ENCODE measurements around the gene MYO18A.

MYO18A gene

DNA sequence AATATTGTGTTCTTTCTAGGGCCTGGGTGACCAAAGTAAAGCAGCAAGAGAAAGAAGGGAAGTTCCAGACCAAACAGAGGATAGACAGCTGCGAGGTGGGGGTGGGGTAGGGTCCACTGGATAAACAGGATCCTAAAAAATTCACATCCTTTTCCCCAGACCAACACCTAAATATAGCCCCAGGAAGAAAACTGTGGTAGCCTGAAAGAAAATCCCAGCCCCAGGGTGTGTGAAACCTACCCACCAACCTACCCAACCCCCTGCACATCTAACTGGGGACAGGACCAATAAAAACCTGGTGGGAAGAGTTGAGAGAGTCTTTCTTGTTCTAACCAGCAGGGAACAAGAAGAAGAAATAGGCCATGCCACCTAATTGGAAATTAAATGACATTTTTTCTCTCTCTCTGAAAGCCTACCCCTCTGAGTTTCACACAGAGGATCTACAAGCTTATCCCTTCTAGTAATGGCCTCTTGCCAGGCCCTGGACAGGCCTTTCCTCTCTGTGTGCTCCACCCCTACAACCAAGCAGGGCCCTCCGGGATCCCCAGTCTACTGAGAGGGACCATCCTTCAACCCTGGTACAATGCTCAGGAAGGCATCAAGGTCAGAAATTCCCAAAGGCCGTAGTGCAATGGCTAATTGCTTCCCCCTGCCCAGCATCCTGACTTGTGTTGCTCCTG lies 12.0 kb downstream of the MYO18A start:
- Histone ChIP-seq H3K4me1 (ENCODE audit: control insufficient read depth in 2 of 2, insufficient read depth in 2 of 2, low read length in 2 of 2) (no peaks in the 10 kb centered on the region), H3K36me3 (ENCODE audit: control insufficient read depth in 2 of 2, insufficient read depth in 2 of 2, low read length in 2 of 2) (peaks cover 24 to 36% of the 10 kb centered on the region in 2 donors), H3K9me3 (ENCODE audit: control insufficient read depth in 2 of 2, low read length in 2 of 2) (no peaks in the 10 kb centered on the region), H3K9ac (ENCODE audit: low read depth in 1 of 2, low read length in 2 of 2) (no peak overlapping the region), H3K27me3 (ENCODE audit: control insufficient read depth in 2 of 2, insufficient read depth in 2 of 2, low read length in 2 of 2) (no peaks in the 10 kb centered on the region), H3K27ac (ENCODE audit: low read depth in 2 of 2, low read length in 2 of 2) (no peak overlapping the region), H3K4me3 (ENCODE audit: low read length in 2 of 2) (no peak overlapping the region)

DNA sequence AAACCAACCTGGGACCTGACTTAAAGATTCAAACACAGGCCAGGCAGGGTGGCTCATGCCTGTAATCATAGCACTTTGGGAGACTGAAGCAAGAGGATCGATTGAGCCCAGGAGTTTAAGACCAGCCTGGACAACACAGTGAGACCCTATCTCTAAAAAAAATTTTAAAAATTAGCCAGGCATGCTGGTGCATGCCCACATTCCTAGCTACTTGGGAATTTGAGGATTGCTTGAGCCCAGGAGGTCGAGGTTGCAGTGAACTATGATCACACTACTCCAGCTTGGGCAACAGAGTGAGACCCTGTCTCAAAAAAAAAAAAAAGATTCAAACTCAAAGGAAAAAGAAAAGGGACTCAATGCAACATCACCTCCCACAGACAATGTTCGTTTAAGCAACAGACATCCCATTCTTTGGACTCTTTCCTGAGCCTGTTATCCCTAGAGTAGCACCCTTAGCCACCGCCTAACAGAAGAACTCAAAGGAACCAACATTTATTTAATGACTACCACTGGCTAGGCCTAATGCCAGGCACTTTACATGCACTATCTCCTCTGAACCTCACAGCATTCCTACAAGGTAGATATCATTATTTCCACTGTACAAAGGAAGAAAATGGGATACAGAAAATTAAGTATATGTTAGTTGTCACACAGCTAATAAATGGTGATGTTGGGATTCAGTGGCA lies 12.7 kb downstream of the MYO18A start:
- H3K9ac ChIP-seq (ENCODE audit: low read depth in 1 of 2, low read length in 2 of 2) = no peak overlapping the region
- H3K36me3 ChIP-seq (ENCODE audit: control insufficient read depth in 2 of 2, insufficient read depth in 2 of 2, low read length in 2 of 2) = peaks cover 26 to 40% of the 10 kb centered on the region in 2 donors
- no peaks in the 10 kb centered on the region for H3K4me1 ChIP-seq (ENCODE audit: control insufficient read depth in 2 of 2, insufficient read depth in 2 of 2, low read length in 2 of 2)
- H3K27me3 ChIP-seq (ENCODE audit: control insufficient read depth in 2 of 2, insufficient read depth in 2 of 2, low read length in 2 of 2) = no peaks in the 10 kb centered on the region
- no peak overlapping the region for H3K27ac ChIP-seq (ENCODE audit: low read depth in 2 of 2, low read length in 2 of 2)
- H3K4me3 ChIP-seq (ENCODE audit: low read length in 2 of 2) = no peak overlapping the region
- no peaks in the 10 kb centered on the region for H3K9me3 ChIP-seq (ENCODE audit: control insufficient read depth in 2 of 2, low read length in 2 of 2)

DNA sequence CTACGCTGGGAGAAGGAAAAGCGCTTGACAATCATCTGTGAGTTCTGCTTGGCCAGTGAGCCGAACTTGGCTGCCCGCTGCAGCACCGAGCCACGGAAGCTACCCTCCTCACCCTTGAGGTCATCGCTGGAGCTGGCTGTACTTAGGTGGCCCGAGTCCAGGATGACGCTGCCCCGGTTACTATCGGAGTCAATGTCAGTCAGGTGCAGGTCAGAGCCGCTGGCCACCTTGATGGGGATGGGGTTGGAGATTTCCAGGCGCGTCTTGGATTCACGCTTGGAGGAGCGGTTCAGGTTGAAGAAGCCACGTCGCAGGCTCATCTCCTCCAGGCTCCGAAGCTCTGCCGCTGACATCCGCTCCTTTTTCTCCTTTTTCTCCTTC lies 13.7 kb downstream of the MYO18A start:
- no peaks in the 10 kb centered on the region for H3K4me1 ChIP-seq (ENCODE audit: control insufficient read depth in 2 of 2, insufficient read depth in 2 of 2, low read length in 2 of 2)
- no peak overlapping the region for H3K9ac ChIP-seq (ENCODE audit: low read depth in 1 of 2, low read length in 2 of 2)
- peaks cover 26 to 40% of the 10 kb centered on the region in 2 donors for H3K36me3 ChIP-seq (ENCODE audit: control insufficient read depth in 2 of 2, insufficient read depth in 2 of 2, low read length in 2 of 2)
- no peak overlapping the region for H3K27ac ChIP-seq (ENCODE audit: low read depth in 2 of 2, low read length in 2 of 2)
- H3K9me3 ChIP-seq (ENCODE audit: control insufficient read depth in 2 of 2, low read length in 2 of 2) = no peaks in the 10 kb centered on the region
- H3K27me3 ChIP-seq (ENCODE audit: control insufficient read depth in 2 of 2, insufficient read depth in 2 of 2, low read length in 2 of 2) = no peaks in the 10 kb centered on the region
- H3K4me3 ChIP-seq (ENCODE audit: low read length in 2 of 2) = no peak overlapping the region

DNA sequence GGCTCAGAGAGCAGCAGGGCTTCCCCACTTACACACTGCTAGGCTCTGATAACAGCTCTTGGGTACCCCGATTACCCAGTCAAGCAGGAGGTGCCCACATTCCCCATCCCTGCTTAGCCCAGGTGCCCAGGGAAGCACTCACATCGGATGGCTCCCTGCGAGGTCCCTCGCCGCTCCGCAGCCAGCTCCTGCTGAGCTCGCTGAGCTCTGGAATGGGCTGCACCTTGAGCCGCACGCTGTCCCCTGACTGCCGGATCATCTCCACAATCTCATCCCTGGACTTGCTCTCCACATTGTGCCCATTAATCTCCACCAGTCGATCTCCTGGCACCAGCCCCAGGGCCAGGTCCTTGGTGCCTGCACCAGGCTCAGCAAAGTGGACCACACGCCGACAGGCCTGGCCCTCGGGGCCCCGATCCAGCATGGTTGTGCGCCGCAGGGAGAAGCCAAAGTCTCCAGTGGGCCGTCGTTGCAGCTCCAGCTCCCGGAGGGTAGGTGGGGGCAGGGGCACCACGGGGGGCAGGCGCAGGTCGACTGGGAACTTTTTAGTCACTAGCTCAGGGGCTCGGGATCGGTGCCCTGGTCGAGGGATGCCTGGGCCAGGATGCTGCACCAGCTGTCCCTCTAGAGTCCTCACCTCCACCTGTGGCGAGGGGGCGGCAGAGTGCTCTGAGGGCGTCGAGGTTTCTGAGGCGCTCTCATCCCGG lies 14.2 kb downstream of the MYO18A start:
- Histone ChIP-seq H3K4me3 (ENCODE audit: low read length in 2 of 2) (no peak overlapping the region), H3K27me3 (ENCODE audit: control insufficient read depth in 2 of 2, insufficient read depth in 2 of 2, low read length in 2 of 2) (no peaks in the 10 kb centered on the region), H3K4me1 (ENCODE audit: control insufficient read depth in 2 of 2, insufficient read depth in 2 of 2, low read length in 2 of 2) (no peaks in the 10 kb centered on the region), H3K9me3 (ENCODE audit: control insufficient read depth in 2 of 2, low read length in 2 of 2) (no peaks in the 10 kb centered on the region), H3K36me3 (ENCODE audit: control insufficient read depth in 2 of 2, insufficient read depth in 2 of 2, low read length in 2 of 2) (peaks cover 26 to 40% of the 10 kb centered on the region in 2 donors), H3K9ac (ENCODE audit: low read depth in 1 of 2, low read length in 2 of 2) (no peak overlapping the region), H3K27ac (ENCODE audit: low read depth in 2 of 2, low read length in 2 of 2) (no peak overlapping the region)

DNA sequence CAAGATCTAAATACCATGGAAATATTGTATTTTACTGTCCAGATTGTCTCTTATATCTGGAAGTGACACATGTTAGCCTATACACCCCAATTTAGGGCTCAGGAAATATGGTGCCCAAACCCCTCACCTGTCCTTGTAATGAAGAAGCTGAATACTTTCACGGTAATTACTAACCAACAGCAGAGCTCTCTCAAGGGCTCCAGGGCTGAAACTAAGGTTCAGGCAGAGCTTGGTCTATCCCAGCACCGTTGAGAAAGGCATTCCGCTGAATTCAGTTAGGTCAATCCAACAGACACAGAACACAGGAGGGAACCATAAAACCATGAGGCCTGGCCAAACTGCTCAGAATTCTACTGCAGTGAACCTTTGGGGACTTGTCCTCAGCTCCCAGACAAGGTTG lies 14.9 kb downstream of the MYO18A start:
- Histone ChIP-seq H3K9ac (ENCODE audit: low read depth in 1 of 2, low read length in 2 of 2) (no peak overlapping the region), H3K4me1 (ENCODE audit: control insufficient read depth in 2 of 2, insufficient read depth in 2 of 2, low read length in 2 of 2) (peaks cover 4% of the 10 kb centered on the region in 2 donors), H3K27me3 (ENCODE audit: control insufficient read depth in 2 of 2, insufficient read depth in 2 of 2, low read length in 2 of 2) (no peaks in the 10 kb centered on the region), H3K4me3 (ENCODE audit: low read length in 2 of 2) (no peak overlapping the region), H3K9me3 (ENCODE audit: control insufficient read depth in 2 of 2, low read length in 2 of 2) (no peaks in the 10 kb centered on the region), H3K27ac (ENCODE audit: low read depth in 2 of 2, low read length in 2 of 2) (no peak overlapping the region), H3K36me3 (ENCODE audit: control insufficient read depth in 2 of 2, insufficient read depth in 2 of 2, low read length in 2 of 2) (peaks cover 26 to 38% of the 10 kb centered on the region in 2 donors)

DNA sequence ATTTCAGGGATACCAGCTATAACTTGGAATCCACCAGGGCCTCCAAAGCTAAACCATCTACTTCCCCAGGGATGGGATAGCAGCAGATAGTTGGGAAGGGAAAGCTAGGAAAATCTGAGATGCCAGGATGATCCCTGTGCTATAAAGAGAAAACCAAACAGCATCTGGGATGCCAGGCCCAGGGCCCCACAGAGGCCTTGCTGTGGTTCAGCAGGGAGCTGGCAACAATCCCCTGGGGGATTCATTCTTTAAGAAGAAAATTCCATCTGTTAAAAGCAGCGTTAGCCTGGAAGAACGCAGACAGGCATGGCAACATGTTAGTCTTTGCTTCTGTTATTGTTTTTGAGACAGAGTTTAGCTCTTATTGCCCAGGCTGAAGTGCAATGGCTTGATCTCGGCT lies 16.6 kb downstream of the MYO18A start:
- no peak overlapping the region for H3K9ac ChIP-seq (ENCODE audit: low read depth in 1 of 2, low read length in 2 of 2)

DNA sequence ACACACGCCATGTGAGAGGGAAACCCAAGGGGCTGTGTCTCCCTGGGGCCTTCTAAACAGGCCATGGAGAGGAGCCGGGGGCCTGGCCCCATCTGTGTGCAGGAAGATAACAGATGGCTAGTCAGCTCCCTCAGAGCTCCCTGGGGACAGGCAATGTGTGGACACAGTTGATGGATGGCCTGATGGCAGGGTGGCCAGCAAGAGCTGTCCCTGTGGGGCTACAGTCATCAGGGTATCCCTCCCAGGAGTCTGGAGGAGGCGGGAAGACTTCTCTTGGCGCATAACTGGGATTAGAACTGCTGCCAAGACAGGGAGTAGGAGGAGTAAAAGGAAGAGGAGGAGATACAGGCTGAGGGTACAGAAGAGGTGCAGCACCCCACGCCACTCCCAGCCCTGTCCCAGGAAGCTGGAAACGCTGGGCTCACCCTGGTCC lies 17.3 kb downstream of the MYO18A start:
- Histone ChIP-seq H3K27ac (ENCODE audit: low read depth in 2 of 2, low read length in 2 of 2) (no peak overlapping the region), H3K9ac (ENCODE audit: low read depth in 1 of 2, low read length in 2 of 2) (no peak overlapping the region), H3K27me3 (ENCODE audit: control insufficient read depth in 2 of 2, insufficient read depth in 2 of 2, low read length in 2 of 2) (no peaks in the 10 kb centered on the region), H3K9me3 (ENCODE audit: control insufficient read depth in 2 of 2, low read length in 2 of 2) (no peaks in the 10 kb centered on the region), H3K4me3 (ENCODE audit: low read length in 2 of 2) (no peak overlapping the region), H3K4me1 (ENCODE audit: control insufficient read depth in 2 of 2, insufficient read depth in 2 of 2, low read length in 2 of 2) (peaks cover 16 to 17% of the 10 kb centered on the region in 2 donors), H3K36me3 (ENCODE audit: control insufficient read depth in 2 of 2, insufficient read depth in 2 of 2, low read length in 2 of 2) (peaks cover 26 to 33% of the 10 kb centered on the region in 2 donors)

More for the DNA sequence above, 16.6 kb downstream of the MYO18A start:
- Histone ChIP-seq H3K27ac (ENCODE audit: low read depth in 2 of 2, low read length in 2 of 2) (no peak overlapping the region), H3K27me3 (ENCODE audit: control insufficient read depth in 2 of 2, insufficient read depth in 2 of 2, low read length in 2 of 2) (no peaks in the 10 kb centered on the region), H3K4me3 (ENCODE audit: low read length in 2 of 2) (no peak overlapping the region), H3K4me1 (ENCODE audit: control insufficient read depth in 2 of 2, insufficient read depth in 2 of 2, low read length in 2 of 2) (peaks cover 16 to 17% of the 10 kb centered on the region in 2 donors), H3K9me3 (ENCODE audit: control insufficient read depth in 2 of 2, low read length in 2 of 2) (no peaks in the 10 kb centered on the region), H3K36me3 (ENCODE audit: control insufficient read depth in 2 of 2, insufficient read depth in 2 of 2, low read length in 2 of 2) (peaks cover 26 to 33% of the 10 kb centered on the region in 2 donors)

DNA sequence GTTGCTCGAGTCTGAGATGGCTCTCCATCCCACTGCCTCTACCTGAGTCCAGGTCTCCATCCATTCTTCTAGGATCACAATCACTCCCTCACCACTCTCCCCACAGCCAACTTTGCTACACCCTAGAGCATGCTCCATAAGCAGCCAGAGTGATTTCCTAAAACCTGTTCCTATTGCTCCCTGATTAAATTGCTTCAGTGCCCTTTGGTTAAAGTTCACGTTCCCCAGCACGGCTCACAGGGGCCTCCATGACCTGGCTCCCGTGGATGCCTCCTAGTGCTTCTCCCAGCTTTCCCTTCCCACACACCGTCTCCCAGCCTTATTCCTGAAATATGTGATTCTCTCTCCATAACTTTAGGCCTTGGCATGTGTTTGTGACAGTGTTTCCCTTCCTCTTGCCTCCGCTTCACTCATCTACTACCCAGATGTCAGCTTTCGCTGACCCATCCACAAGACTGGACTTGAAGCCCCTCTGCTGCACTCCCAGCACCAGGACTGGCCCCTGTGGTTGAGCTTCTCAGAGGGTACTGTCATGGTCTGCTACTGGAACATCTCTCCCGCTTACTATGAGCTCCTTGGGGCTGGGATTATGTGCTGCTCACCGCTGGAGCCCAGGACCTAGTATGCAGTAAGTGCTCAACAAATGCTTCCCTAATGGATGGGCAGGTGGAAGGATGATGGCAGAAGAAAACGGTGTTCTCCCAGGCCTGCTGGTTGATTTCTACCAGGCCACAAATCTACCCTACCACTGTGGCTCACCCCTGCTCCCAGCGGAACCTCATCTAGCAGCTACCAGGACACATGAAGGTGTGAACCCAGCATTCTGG lies 17.9 kb downstream of the MYO18A start:
- peaks cover 16 to 17% of the 10 kb centered on the region in 2 donors for H3K4me1 ChIP-seq (ENCODE audit: control insufficient read depth in 2 of 2, insufficient read depth in 2 of 2, low read length in 2 of 2)
- H3K9ac ChIP-seq (ENCODE audit: low read depth in 1 of 2, low read length in 2 of 2) = no peak overlapping the region
- H3K27ac ChIP-seq (ENCODE audit: low read depth in 2 of 2, low read length in 2 of 2) = no peak overlapping the region

DNA sequence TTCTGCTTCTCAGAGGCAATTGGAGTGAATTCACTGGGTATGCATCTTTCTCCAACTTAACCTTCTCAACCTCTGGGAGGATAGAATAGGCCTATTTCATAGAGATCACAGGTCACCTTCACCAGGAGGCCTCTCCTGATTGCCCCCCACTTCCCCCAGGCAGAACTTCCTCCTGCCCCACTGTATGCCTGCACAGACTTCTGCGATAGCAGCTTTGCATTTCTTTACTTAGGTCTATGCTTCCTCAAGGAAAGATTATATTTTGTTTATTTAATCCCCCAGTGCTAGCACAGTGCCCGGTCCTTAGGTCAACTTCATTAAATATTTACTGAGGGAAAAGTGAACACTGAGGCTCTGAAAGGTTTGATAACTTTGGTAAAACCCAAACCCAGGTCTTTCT lies 19.9 kb downstream of the MYO18A start:
- H3K36me3 ChIP-seq (ENCODE audit: control insufficient read depth in 2 of 2, insufficient read depth in 2 of 2, low read length in 2 of 2) = peaks cover 12 to 20% of the 10 kb centered on the region in 2 donors
- H3K4me3 ChIP-seq (ENCODE audit: low read length in 2 of 2) = no peak overlapping the region
- no peaks in the 10 kb centered on the region for H3K9me3 ChIP-seq (ENCODE audit: control insufficient read depth in 2 of 2, low read length in 2 of 2)
- H3K9ac ChIP-seq (ENCODE audit: low read depth in 1 of 2, low read length in 2 of 2) = no peak overlapping the region
- H3K4me1 ChIP-seq (ENCODE audit: control insufficient read depth in 2 of 2, insufficient read depth in 2 of 2, low read length in 2 of 2) = peaks cover 27 to 36% of the 10 kb centered on the region in 2 donors
- peak overlapping the region in 1 of 2 donors; percentile 0 for H3K27ac ChIP-seq (ENCODE audit: low read depth in 2 of 2, low read length in 2 of 2)
- H3K27me3 ChIP-seq (ENCODE audit: control insufficient read depth in 2 of 2, insufficient read depth in 2 of 2, low read length in 2 of 2) = no peaks in the 10 kb centered on the region

More for the DNA sequence above, 17.9 kb downstream of the MYO18A start:
- Histone ChIP-seq H3K9me3 (ENCODE audit: control insufficient read depth in 2 of 2, low read length in 2 of 2) (no peaks in the 10 kb centered on the region), H3K36me3 (ENCODE audit: control insufficient read depth in 2 of 2, insufficient read depth in 2 of 2, low read length in 2 of 2) (peaks cover 26 to 33% of the 10 kb centered on the region in 2 donors), H3K27me3 (ENCODE audit: control insufficient read depth in 2 of 2, insufficient read depth in 2 of 2, low read length in 2 of 2) (no peaks in the 10 kb centered on the region), H3K4me3 (ENCODE audit: low read length in 2 of 2) (no peak overlapping the region)
